ENCODE measurements around the gene LRP5.
"Not testable (repeated sequence)": the region's sequence is repeated elsewhere in the genome, so short reads cannot be mapped to it uniquely, and the experiment has no call there.

Gene LRP5

DNA sequence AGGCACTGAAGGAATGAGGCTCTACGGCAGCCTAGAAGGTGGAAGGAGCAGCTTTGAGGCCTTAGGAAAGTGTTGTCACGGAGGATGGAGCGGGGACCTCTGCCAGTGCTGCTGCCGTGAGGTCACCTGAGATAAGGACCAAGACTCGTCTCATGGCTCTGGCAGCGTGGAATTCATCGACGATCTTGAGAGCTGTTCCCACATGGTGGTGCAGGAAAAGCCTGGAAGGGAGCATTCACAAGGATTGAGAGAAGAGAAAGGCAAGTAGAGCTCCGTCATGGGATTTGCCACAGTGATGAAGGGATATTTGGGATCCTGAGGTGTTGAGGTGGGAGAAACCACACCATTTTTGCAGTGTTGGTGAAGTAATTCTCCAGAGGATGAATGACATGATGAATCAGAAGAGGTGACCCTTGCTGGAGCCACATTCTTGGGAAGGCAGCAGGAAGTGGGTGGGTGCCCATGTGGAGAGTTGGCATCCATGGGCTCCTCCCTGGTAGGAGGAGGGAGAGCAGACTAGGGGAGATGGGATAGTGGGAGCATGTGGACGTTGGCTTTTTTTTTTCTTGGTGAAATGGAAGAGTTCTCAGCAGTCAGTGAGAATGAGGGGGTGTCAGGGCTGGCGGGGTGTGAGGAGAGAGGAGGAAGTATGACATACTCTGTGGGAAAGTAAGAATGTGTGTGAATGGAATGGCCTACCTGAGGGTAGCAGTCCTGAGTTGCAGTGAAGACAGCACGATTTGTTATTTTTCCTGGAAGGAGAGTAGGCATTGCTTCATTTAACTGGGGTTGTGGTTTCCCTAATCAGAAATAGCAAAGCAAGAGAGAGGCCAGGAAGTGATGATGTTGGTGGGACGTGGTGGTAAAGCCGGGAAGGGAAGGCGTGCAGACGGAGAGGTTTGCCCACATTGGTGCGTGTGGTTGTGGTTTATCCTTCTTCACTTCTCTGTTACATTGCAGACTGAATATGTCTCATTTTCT is 159.3 kb downstream of the LRP5 start:
- DNase-seq = no peak

DNA sequence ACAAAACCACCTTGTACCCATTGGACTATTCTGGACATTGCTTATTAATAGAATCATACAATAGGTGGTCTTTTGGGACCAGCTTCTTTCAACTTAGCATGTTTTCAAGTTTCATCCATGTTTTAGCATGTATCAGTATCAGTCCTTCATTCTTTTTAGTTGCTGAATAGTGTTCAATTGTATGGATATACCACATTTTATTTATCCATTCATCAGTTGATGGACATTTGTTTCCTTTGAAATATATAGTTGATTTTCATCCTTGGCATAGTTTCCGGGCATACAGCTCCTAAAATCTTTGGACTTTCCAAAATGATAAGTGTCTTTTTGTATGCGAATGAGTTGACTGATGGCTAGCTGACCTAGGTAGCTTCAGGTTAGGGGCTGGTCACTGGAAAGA is 160.4 kb downstream of the LRP5 start:
- DNase-seq = no peak

DNA sequence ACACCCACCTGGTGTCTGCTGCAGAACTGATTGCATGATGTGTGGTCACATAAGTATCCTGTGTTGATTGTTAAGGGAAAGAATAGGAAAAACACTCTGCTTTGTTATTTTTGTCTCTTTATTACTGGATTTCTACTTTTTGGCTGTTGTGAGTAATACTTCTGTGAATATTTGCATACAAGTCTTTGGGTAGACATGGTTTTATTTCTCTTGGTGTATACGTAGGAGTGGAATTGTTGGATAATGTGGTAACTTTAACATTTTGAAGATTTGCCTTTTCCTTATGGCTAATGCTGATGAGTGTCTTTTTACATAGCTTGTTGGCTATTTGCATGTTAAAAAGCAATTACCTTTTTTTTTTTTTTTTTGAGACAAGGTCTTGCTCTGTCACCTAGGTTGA is 161.3 kb downstream of the LRP5 start:
- no peak for DNase-seq

- not testable (repeated sequence) for DNase-seq
Observed at GRCh38 chr11:68475626-68476025, 163.2 kb downstream of the LRP5 start.

DNA sequence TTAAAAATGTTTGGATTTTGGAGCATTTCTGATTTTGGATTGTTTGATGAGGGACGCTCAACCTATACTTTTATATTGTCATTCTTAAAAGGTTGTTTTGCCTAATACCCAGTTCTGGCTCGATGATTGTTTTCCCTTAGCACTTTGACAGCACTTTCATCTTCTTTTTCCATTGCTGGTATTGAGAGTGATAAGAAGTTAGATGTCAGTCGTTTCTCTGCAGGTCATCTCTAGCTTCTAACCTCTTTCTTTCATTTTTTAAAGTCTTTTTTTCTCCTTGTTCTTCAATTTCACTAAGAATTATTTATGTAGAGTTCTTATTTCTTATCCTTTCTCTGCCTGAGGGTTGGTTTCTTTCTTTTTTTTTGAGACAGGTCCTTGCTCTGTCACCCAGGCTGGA is 167.0 kb downstream of the LRP5 start:
- DNase-seq = no peak

DNA sequence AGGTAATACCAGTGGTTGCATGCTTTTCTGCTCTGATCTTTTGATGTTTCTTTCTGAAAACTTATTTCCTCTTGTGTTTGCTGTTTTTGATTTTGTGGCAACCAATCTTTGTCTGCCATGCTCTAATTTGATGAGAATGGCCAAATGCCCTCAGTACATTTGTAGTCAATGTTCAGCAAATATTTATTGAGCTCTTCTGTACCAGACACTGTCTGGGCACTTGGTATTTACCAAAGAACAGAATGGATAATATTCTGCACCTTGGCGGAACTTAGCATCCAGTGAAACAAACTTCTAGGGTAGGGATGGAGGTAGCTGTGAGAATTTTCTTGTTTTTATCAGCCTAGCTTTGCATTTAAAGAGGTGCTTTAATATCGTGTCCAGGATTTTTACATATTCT is 167.8 kb downstream of the LRP5 start:
- no peak for DNase-seq

GRCh38 chr11:68480852-68481510 is 168.6 kb downstream of the LRP5 start:
- no peak for DNase-seq

- DNase-seq = no peak
Observed at GRCh38 chr11:68481579-68482240, 169.3 kb downstream of the LRP5 start.

- DNase-seq = no peak
Observed at GRCh38 chr11:68488623-68489022, 176.2 kb downstream of the LRP5 start.

- DNase-seq = no peak
Observed at GRCh38 chr11:68495220-68495729, 182.9 kb downstream of the LRP5 start.

DNA sequence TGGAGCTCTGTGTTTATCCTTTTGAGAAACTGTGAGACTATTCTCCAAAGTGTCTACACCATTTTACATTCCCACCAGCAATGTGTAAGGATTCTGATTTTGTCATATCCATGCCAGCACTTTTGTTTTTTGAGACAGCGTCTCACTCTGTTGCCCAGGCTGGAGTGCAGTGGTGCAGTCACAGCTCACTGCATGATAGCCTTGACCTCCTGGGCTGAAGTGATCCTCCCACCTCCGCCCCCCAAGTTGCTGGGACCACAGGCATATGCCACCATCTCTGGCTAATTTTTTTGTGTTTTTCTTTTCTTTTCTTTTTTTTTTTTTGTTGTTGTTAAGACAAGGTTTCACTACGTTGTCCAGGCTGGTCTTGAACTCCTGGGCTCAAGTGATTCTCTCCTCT is 183.5 kb downstream of the LRP5 start:
- no peak for DNase-seq

DNA sequence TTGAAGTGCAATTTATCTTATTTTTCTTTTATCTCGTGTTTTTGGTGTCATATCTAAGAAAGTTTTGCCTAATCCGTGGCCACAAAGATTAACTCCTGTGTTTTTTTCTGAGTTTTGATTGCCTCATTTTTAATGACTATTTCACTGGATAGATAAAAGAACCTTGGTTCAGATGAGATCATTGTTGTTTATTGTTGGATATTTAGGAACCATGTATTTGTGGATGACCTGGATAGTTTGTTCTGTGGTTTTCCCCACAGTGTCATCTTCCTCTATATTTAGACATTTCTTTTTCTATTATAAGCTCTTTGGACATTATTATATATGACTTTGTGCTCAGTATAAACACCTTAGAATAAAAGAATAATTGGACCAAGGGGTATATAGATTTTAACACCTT is 185.4 kb downstream of the LRP5 start:
- DNase-seq = no peak

GRCh38 chr11:68498321-68498720 is 185.9 kb downstream of the LRP5 start:
- DNase-seq = no peak
